DMS 273 treated with DMSO at 0.1 percent for 48 hours (cell line): ENCODE measurements around the gene AKAP6.

Source experiments
- DNase-seq: peaks from one replicate; lab custom pipeline; 2025; lab: John Stamatoyannopoulos, UW

The AKAP6 gene

DNA sequence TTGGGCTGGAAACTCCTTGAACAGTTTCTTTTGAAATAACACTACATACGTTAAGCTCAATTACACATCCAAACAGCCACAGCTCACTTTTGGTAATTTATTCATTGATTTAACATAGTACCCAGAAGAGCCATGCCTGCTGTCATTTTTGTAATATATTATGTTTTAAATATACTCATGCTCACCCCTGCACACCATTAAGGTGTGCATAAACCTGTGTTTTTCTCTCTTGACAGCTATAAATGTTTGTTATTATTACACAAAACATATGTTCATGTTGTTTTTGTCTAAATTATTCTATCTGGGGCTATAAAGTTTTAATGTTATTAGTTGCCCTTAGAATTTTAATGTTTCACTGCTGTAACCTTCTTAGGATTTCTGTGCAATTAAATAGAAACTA, 296.1 kb downstream of the AKAP6 start:
- DNase-seq: no peak

GRCh38 chr14:32627545-32628298, 298.6 kb downstream of the AKAP6 start:
- no peak for DNase-seq

DNA sequence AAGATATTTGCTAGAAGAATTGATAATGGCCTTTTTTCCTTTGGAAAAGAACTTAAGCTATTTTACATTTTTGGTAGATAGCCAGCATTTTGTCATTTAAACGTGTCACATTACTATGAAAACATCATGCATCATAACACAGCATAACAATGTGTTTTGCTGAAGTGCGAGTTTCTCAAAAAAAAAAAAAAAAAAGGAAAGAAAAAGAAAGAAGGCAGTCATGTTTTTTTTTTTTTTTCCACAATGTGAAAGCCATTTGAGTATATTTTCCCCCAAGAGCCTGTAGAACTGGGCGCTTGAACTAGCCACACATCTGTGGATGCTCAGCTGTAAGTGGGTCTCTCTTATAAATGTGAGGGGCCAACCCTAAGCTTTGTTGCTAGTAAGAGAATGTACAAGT, 300.1 kb downstream of the AKAP6 start:
- no peak for DNase-seq

GRCh38 chr14:32630701-32631100, 301.6 kb downstream of the AKAP6 start:
- no peak for DNase-seq

GRCh38 chr14:32633224-32633859, 304.2 kb downstream of the AKAP6 start:
- no peak for DNase-seq

DNA sequence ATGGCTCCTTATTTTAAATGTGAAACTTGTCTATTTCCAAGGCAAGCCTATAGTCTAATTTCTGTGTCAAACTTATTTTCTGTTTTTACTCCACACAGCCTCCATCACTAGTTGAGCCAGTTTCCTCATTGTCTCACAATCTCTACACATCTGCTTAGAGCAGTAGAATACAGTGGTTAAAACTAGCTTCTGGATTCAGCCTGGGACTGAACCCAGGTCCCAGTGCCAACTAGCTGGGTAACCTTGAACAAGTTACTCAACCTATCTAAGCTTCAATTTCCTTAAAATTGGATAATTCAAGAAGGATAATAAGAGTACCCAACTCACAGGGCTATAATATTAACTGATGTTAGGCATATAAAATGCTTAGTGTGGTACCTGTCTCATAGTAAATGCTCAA, 304.8 kb downstream of the AKAP6 start:
- no peak for DNase-seq

GRCh38 chr14:32635061-32635719, 306.1 kb downstream of the AKAP6 start:
- DNase-seq: no peak

- DNase-seq: no peak
These were observed 308.5 kb downstream of the AKAP6 start for GRCh38 chr14:32637582-32637981.

DNA sequence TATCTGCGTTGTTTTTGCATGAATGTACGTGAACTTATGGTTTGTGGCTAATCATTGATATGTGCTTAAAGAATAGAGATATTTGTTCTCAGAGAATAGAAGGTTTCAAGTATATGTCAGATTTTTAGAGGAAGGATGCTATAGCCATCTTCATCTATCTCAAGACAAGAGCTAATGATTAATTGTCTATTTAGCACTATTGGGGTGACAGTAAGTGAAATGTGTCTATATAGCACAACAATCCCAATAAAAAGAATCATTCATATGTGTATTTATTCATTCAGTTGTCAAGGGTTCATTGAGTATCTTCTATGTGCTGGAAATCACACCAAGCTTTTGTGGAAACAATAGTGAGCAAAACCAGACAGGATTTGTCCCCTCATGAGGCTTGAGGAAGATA, 310.1 kb downstream of the AKAP6 start:
- DNase-seq: no peak

- no peak for DNase-seq
These were observed 316.5 kb downstream of the AKAP6 start for GRCh38 chr14:32645551-32645950.

GRCh38 chr14:32648434-32648833, 319.3 kb downstream of the AKAP6 start:
- no peak for DNase-seq

GRCh38 chr14:32650030-32650429, 320.9 kb downstream of the AKAP6 start:
- DNase-seq: no peak

DNA sequence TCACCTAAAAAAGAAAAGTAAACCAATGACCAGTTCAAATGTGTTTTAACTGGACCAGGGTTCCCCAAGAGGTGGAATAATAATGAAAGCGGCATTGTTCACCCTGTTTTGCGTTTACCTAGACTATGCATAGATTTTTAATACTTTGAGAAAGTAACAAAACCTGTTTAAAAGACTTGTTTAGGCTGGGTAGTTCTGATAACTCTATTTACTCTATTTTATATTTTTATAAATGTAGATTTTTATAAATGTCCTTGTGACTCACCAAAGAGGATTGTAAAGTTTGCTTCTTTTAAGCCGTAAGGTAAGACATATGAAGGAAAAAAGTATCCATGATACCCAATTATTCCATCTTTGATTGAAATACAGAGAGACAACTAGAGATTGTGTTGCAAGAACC, 321.6 kb downstream of the AKAP6 start:
- no peak for DNase-seq

DNA sequence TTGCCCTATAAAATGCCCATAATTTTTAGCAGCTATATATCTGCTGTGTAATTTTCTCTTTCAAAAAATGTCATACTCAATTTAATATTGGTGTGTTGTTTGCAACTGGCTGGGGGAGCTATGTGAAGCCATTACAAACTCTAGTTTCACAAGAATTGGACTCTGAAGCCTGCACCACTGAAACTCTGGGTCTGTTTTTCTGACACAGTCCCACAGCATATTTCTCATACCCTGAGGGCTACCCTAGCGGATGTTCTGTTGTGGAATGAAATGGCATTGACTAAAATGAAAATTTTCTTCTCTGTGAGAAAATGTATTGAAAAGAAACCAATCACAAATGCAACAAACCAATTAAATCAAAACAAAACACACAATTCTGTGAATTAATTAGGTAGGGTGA, 325.0 kb downstream of the AKAP6 start:
- no peak for DNase-seq

DNA sequence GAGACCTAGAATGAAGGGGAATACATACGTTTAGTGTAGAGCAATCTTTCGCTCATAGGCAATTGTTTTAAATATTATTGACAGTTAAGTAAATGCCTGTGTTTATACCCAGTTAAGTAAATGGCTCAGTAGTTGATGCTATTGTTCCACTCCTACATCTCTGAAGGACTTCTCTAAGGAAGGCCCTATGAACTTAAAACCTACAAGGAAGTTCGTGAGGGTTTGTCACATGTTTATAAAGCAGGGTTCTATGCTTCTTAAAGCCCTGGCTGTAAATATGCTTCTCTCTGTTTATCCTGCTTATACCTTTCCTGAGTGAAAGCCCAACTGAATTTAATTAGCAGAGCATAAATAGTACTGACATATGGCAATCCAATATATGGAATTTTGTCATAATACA, 327.5 kb downstream of the AKAP6 start:
- no peak for DNase-seq

DNA sequence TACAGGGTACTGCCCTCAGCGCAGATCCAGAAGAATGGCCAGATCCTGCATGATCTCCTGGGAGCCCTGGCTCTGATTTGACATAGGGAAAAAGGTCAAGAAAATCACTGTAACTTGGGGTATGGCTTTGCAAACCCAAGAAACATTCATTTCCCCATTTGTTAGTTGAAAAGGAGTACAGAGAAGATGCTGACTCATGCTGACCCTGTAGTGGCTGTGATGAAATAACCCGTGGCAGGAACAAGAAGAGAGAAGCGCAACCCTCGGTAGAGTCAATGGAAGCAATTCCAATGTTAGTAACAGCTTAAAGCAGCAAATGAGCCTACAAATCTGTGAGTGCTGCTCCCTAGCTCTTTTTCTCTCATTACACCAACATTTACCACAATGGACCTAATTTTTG, 328.0 kb downstream of the AKAP6 start:
- DNase-seq: no peak

DNA sequence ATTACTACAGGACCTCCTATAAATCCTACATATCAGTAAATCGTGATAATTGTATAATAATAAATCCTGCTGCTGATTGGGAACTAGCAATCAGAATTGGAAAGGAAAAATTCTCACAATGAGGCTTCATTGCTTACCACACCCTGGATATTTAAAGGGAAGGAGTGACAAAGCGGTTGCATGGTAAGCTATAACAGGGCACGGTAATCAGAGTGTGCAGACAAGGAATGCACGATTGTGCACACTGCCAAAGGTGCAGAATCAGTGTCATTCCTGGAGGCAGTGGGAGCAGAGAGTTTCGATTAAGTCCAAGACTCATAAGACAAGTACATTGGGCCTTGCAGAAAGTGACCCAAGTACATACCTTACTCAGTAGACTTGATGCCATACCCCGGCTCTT, 332.1 kb downstream of the AKAP6 start:
- DNase-seq: no peak

DNA sequence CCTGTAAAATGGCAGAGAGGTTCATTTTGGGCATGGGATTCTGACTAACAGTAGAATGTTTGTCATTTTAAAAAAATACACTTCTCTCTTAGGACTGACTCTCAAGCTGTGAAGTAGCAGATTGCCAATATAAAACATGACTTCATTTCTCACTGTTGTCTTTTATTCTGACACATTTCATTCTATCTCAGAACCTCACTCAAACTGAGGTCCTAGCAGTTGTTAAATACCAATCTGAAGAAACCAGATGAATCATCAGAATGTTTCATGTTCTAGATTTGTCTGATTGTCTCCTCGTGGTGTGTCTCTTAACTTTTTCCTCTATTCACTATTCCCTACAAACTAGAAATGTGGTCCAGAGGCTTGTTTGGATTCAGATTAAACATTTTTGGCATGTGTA, 333.1 kb downstream of the AKAP6 start:
- no peak for DNase-seq

DNA sequence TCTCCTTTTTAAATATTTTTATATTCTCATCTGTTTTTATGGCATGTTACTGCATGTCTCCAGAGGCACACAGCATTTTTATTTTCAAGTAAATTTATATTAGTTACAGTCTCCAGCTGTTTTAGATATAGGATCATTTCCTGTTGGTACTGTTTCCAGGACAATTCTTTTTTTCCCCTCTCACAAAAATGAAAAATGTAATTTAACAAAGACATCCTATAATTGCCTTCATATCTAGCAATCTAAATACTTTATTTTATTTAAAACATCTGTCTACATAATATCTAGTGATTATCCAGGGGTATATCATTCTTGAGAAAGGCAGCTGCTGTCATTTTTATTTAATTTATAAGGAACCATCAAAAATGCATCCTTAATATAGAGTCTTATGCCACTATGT, 337.2 kb downstream of the AKAP6 start:
- no peak for DNase-seq

DNA sequence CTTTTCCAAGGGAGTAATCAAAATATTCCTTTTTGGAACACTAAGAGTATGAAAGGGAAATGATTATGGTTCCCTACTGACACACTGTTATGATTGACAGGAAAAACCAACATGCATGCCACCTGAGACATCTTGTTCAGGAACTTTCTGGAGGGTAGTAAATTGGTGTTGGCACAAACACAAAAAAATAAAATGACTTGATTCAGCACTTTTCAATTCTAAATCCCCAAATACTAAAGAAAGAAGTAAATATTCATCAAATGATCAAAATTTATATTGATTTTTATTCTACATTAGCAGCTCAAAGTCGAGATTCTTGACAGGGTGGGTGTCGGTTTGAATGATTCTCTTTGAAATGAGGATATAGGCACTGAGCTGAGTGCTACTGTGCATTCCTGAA, 338.2 kb downstream of the AKAP6 start:
- DNase-seq: no peak

GRCh38 chr14:32667791-32668190, 338.7 kb downstream of the AKAP6 start:
- no peak for DNase-seq

DNA sequence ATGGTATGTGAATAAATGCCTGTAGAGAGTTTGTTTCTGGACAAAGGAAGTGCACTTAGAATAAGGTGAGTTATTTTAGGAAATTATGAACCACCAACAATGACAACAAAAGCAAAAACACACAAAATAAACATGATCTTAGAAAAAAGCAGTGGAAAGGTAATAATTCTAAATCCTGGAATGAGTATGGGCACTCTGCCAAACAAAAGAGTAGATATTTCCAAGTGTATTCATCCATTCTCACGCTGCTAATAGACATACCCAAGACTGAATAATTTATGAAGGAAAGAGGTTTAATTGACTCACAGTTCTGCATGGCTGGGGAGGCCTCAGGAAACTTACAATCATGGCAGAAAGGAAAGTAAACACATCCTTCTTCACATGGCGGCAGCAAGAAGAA, 340.3 kb downstream of the AKAP6 start:
- no peak for DNase-seq

DNA sequence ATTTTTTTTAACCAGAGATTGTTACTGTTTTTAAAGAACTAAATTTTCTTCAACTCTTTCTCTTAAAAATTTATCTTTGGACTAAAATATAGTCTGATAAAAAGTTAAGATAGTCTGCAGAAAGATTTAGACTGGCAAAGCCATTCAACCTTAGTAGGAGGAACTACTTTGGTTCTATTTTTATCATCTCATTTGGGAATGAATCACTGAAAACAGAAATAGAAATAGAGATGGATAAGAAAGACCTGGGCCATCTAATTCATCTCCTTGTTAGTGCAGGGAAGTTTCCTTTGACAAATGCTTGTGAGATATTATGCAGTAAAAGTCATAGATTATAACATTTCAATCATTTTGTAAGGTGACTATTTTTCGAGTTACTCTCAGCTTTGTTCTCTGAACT, 346.3 kb downstream of the AKAP6 start:
- DNase-seq: no peak
